GM21367 (cell line): ENCODE data around the gene TMEM119.

Experiments
- ATAC-seq: cut with Tn5 transposase; IDR thresholded peaks from one replicate; pipeline ENCODE4 v1.9.1; 2021; ENCODE audit not compliant: unreplicated experiment

Gene TMEM119

DNA sequence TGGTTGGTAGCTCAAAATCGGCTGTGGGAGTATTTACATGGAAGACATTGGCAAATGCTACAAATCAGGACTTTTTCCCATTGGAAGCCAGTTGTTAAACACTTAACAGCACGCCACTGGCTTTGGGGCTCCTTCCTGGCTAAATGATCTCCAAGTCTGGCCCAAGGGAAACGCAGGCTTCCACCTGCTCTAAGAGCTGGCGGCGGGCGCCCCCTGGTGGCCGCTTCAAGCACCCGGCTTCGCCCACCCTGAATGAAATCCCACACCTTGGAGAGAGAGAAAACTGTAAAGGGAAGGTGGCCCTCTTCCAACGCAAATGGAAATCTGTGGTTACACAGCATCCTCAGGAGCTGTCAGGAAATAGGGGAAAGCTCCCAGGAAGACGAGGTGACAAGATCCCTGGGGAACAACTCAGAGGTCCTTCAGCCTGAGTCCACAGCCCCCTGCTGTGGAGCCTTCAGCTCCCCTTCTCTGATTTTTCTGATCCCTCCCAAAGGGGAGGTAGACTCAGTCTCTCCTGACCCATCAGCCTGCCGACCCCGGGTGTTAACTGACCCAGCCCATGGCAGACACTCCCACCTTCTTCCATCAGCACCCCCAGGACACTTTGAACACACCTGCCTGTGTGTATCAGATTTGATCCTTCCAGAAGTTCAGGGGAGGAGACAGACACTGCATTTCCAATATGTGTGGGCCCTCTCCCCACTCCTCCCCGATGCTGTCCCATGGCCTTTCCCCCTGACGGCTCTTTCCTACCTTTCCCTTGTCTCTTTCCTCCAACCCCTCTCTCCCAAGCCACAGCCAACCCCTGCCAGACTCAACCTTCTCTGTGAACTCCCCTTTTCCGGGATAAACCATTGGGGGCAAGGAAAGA lies 20.4 kb upstream of the TMEM119 start:
- peak; percentile 37 for ATAC-seq

DNA sequence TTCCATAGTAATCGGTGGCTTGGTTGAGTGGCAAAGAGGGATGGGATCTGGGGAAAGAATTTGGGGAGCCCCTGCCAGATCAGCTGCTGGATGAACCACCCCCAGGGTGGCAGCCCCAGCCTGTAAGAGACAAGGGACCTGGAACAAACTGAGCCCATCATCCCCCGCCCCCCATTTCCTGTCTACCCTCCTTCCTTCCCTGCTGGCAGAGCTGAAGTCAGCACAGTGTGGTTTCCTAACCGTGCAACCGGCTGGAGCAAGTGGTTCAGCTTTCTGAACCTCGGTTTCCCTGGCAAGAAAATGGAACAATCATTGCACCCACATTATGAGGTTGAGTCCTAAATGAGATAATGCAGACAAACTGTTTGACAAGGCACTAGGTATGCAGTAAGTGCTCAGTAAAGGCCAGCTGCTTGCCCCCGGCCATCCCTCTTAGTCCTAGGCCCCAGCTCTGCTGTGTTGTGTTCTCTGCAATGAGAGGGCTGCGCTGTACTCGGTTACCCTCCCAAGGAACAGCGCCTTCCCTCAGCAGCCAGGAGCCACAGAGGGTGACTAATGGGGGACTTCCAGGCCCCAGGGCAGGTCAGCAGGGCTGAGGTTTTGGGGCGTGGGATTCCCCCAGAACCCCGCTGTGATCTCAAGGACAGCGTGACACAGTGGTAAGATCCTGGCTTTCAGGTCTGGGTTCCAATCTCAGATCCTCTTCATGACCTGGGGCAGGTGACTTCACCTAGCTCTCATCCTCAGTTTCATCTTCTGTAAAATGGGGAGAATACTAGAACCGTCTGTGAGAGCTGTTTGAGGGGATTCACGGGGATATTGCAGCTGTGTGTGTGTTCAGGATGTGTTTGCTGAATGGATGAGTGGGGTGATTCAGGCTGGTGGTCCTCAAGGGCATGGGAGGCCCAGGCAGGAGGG lies 19.3 kb upstream of the TMEM119 start:
- ATAC-seq, result no peak

GRCh38 chr12:108616359-108616758 lies 18.5 kb upstream of the TMEM119 start:
- ATAC-seq, result no peak

- no peak for ATAC-seq
These were observed 18.0 kb upstream of the TMEM119 start for GRCh38 chr12:108615918-108616317.

DNA sequence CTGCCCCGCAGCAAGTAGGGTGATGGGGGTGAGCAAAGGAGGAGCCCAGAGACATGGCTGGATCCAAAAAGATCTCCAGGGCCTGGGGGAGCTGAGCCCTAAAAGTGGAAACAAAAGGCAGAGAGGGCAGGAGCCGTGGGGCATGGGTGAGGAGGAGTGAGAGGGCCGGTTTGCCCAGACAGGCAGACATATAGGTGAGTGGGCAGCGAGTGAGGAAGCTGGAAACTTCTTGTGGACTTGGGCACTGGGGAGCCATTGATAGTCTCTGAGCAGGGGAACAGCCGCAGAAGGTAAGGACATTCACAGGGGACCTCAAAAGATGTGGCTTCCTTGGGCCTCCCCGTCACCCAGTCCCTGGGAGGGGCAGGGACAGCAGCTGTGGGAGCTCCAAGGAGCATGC lies 16.8 kb upstream of the TMEM119 start:
- ATAC-seq, result no peak

DNA sequence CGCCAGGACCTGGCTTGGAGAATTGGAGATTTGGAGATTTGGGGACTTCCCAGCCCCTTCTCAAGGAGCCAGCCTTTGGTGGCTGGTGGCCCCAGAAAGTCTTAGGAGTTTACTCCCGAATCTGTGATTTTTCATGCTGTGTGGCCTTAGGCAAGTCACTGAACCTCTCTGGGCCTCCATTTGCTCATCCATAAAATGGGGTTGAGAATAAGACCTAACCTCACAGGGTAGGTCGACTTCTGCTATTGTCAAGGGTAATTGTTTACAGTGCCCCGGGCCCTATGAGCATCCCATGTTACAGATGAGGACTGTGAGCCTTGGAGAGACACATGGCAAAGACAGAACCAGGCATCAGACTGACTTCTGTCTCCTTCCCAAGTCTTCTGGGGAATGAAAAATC lies 16.2 kb upstream of the TMEM119 start:
- no peak for ATAC-seq

DNA sequence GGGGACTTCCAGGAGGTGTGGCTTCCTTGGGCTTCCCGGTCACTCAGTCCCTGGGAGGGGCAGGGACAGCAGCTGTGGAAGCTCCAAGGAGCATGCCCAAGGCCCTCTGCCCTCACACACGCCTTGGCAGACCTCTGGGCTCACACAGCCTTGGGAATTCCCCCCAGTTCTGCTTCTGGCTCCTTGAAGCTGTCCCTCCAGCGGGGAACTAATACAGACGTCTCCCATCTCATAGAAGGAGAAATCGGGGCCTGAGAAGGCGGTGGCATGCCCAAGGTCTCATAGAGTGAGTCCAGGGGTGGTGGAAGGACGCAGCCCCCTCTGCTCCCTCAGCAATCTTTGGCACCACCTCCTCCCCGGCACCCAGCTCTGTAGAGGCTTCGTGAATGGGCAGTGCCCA lies 15.7 kb upstream of the TMEM119 start:
- ATAC-seq, result no peak

DNA sequence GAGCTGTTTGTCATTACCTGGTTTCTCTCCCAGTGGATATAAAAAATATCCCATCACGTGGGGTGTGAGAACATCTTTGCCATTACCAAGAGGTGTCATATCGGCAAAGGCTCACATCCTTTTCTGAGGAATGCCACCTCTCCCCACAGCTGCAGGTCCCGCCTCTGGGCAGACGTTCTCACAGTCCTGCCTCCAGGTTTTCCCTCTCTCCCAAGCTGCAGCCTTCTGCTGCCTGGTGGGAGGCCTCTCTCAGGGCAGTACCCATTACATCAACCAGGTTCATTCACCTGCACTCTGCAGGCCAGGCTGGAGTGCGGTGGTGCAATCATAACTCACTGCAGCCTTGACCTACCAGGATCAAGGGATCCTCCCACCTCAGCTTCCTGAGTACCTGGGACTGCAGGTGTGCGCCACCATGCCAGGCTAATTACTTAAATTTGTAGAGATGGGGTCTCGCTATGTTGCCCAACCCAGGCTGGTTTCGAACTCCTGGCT lies 15.0 kb upstream of the TMEM119 start:
- no peak for ATAC-seq

DNA sequence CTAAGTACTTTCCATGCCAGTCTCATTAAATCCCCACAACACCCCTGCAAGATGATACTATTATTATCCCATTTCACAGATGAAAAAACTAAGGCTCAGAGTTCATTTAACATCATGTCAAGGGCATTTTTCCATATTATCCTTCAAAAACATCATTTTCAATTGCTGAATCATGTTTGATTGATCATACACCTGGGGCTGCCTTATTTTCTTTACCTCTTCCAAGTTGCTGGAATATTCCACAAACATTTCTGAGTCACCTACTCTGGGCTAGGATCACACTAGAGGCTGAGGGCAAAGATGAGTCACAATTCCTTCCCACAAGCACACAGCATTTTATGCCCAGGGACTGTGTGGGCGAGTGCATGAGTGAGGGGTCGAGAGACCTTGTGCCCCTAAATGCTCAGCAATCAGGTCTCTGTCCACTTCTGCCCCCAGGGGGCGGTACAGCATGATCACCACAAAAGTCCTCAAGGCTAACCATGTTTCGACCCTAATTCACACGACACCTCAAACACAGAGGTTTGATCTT lies 14.1 kb upstream of the TMEM119 start:
- no peak for ATAC-seq

GRCh38 chr12:108610856-108611605 lies 13.1 kb upstream of the TMEM119 start:
- no peak for ATAC-seq

- ATAC-seq, result no peak
These were observed 12.5 kb upstream of the TMEM119 start for GRCh38 chr12:108610336-108610815.

GRCh38 chr12:108609537-108610335 lies 11.9 kb upstream of the TMEM119 start:
- no peak for ATAC-seq

- ATAC-seq, result no peak
These were observed 10.7 kb upstream of the TMEM119 start for GRCh38 chr12:108608616-108609015.

DNA sequence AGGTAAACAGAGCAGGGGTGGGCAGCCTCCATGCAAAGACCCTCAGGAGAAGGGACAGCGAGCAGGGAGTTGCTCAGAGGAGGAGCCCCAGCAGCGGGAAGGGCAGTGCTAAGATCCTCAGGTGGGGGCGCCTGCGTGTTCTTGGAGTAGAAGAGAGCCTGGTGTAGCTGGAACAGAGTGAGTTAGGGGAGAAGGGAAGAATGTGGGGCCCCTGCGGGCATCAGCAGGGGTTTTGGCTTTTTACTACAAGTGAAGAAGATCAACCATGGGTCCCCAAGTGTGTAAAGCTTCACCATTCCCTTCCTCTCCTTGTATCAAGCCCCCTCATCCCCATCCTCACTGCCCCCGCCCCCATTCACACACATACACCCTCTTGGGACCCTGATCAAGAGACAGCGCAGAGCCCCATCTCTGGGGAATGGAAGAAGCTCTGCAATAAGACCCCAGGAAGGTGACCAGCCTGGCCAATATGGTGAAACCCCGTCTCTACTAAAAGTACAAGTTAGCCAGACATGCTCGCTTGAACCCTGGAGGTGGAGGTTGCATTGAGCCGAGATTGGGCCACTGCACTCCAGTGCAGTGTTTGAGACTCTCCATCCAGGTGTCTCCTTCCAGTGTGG lies 10.2 kb upstream of the TMEM119 start:
- no peak for ATAC-seq

- no peak for ATAC-seq
These were observed 8.6 kb upstream of the TMEM119 start for GRCh38 chr12:108606492-108606891.

DNA sequence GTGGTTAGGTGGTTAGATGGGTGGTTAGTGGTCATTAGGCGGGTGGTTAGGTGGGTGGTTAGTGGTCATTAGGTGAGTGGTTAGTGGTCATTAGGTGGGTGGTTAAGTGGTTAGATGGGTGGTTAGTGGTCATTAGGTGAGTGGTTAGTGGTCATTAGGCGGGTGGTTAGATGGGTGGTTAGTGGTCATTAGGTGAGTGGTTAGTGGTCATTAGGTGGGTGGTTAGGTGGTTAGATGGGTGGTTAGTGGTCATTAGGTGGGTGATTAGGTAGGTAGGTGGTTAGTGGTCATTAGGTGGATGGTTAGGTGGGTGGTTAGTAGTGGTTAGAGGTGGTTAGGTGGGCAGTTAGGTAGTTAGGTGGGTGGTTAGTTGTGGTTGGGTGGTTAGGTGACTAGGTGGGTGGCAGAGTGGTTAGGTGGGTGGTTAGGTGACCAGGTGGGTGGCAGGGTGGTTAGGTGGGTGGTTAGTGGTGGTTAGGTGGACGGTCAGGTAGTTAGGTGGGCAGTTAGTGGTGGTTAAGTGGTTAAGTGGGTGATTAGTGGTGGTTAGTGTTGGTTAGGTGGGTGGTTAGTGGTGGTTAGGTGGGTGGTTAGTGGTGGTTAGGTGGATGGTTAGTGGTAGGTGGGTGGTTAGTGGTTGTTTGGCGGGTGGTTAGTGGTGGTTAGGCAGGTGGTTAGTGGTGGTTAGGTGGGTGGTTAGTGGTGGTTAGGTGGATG lies 8.0 kb upstream of the TMEM119 start:
- ATAC-seq, result no peak

- ATAC-seq, result no peak
These were observed 7.3 kb upstream of the TMEM119 start for GRCh38 chr12:108605000-108605689.
